KMS-11 (cell line): ENCODE measurements around the gene DNAJB2.

ENCODE experiments used
- H2AFZ ChIP-seq: fragments of 200-600 bp; sonication (generic); 2 replicates; pipeline ENCODE4 v1.6.1; 2016; ENCODE audit warnings: antibody characterized with exemption, mixed run types, low read depth
- H3K27ac ChIP-seq: fragments of 200-600 bp; sonication (generic); 2 replicates; pipeline ENCODE4 v1.6.1; 2016; ENCODE audit warnings: mild to moderate bottlenecking, mixed run types
- H3K27me3 ChIP-seq: fragments of 200-600 bp; sonication (generic); 2 replicates; pipeline ENCODE4 v1.6.1; 2017; ENCODE audit warnings: mild to moderate bottlenecking, low read depth, mixed run types, moderate library complexity; ENCODE audit not compliant: insufficient read depth
- H3K36me3 ChIP-seq: fragments of 200-600 bp; sonication (generic); 2 replicates; pipeline ENCODE4 v1.6.1; 2017; ENCODE audit warnings: mild to moderate bottlenecking, mixed run types; ENCODE audit not compliant: insufficient read depth
- H3K4me1 ChIP-seq: fragments of 200-600 bp; sonication (generic); 2 replicates; pipeline ENCODE4 v1.6.1; 2016; ENCODE audit warnings: mild to moderate bottlenecking, low read depth, mixed run types; ENCODE audit not compliant: poor library complexity, severe bottlenecking
- H3K4me2 ChIP-seq: fragments of 200-600 bp; sonication (generic); 2 replicates; pipeline ENCODE4 v1.7.0; 2016; ENCODE audit warnings: mild to moderate bottlenecking, mixed run types
- H3K4me3 ChIP-seq: fragments of 200-600 bp; sonication (generic); IDR thresholded peaks from 2 replicates; pipeline ENCODE4 v1.6.1; 2017; ENCODE audit warnings: low read depth, low read length, mixed read lengths; ENCODE audit not compliant: insufficient read depth
- H3K79me2 ChIP-seq: fragments of 200-600 bp; sonication (generic); 2 replicates; pipeline ENCODE4 v1.6.1; 2016; ENCODE audit warnings: low read depth, mixed run types; ENCODE audit not compliant: insufficient read depth
- H3K9ac ChIP-seq: fragments of 200-600 bp; sonication (generic); 2 replicates; pipeline ENCODE4 v1.6.1; 2016; ENCODE audit warnings: mild to moderate bottlenecking, mixed run types
- H4K20me1 ChIP-seq: fragments of 200-600 bp; sonication (generic); 2 replicates; pipeline ENCODE4 v1.6.1; 2016; ENCODE audit warnings: mild to moderate bottlenecking, mixed run types; ENCODE audit not compliant: insufficient read depth
- TF ChIP-seq, protein P1 (sequence below): fragments of 200-600 bp; sonication (generic); conservative IDR thresholded peaks from 2 replicates; pipeline ENCODE4 v1.6.1; 2017; ENCODE audit warnings: low read depth, mild to moderate bottlenecking, antibody characterized with exemption, low read length, moderate library complexity, mixed read lengths

DNAJB2 gene

DNA sequence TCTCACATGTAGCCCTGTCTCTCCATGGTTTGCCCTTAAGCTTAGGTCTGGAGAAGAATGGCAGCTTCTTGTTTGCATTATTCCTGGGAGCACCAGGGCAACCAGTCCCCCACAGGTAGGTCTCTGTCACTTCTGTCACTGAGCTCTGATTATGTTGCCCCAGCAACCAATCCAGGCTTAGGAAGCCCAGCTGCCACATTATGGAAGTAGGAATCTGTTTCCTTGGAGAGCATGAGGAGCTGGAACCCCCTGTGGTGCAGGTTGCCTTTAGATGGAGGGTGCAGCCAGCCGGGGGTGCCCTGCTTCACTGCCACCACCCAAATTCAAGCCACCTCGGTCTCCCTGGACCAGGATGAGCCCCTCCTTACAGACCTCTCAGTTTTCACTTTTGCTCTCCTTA lies 48.6 kb downstream of the DNAJB2 start:
- H3K27ac ChIP-seq, result no peak overlapping the region
- no peaks in the 10 kb centered on the region for H4K20me1 ChIP-seq
- H3K27me3 ChIP-seq, result no peaks in the 10 kb centered on the region
- H3K36me3 ChIP-seq, result no peaks in the 10 kb centered on the region
- no peaks in the 10 kb centered on the region for H3K79me2 ChIP-seq
- no peak overlapping the region for H3K4me2 ChIP-seq
- no peak overlapping the region for H3K4me3 ChIP-seq
- no peaks in the 10 kb centered on the region for H3K4me1 ChIP-seq
- H2AFZ ChIP-seq, result no peak overlapping the region
- H3K9ac ChIP-seq, result no peak overlapping the region
- TF ChIP-seq, protein P1, sequence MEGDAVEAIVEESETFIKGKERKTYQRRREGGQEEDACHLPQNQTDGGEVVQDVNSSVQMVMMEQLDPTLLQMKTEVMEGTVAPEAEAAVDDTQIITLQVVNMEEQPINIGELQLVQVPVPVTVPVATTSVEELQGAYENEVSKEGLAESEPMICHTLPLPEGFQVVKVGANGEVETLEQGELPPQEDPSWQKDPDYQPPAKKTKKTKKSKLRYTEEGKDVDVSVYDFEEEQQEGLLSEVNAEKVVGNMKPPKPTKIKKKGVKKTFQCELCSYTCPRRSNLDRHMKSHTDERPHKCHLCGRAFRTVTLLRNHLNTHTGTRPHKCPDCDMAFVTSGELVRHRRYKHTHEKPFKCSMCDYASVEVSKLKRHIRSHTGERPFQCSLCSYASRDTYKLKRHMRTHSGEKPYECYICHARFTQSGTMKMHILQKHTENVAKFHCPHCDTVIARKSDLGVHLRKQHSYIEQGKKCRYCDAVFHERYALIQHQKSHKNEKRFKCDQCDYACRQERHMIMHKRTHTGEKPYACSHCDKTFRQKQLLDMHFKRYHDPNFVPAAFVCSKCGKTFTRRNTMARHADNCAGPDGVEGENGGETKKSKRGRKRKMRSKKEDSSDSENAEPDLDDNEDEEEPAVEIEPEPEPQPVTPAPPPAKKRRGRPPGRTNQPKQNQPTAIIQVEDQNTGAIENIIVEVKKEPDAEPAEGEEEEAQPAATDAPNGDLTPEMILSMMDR, result no peak

DNA sequence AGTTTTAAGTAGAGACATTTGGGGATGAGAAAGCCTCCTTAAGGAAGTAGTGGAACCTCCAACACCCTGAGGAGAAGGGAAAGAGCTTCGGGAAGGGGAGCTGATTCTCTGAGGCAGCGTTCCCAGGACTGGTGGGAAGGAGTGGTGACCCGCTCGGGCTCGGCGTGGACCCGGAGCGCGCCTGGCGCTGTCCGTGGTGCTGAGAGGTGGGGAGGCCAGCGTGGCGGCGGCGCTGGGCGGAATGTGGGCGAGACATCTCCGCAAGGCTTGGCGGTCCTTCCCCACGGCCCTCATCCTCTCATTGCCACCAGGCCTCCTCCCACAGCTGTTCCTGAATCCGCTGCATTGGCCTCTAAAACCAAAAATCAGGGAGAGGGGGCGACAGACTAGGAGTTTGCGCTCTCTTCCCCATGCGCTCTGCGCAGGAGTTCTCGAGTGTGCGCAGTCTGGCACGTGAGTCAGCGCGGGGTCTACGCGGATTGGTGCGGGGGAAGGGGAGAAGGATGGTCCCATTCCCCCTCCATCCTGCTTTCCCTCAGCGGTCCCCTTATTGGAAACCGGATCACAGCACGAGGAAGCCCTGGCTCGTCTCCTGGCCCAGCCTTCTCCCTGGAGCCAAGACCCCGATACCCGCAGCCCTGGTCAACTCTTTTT lies 52.5 kb downstream of the DNAJB2 start:
- TF ChIP-seq, protein P1, result no peak
- Histone ChIP-seq H3K4me2 (no peak overlapping the region), H3K4me3 (no peak overlapping the region), H4K20me1 (no peaks in the 10 kb centered on the region), H3K27me3 (no peaks in the 10 kb centered on the region), H3K79me2 (no peaks in the 10 kb centered on the region), H3K4me1 (no peaks in the 10 kb centered on the region), H2AFZ (no peak overlapping the region), H3K36me3 (no peaks in the 10 kb centered on the region), H3K27ac (no peak overlapping the region), H3K9ac (no peak overlapping the region)

DNA sequence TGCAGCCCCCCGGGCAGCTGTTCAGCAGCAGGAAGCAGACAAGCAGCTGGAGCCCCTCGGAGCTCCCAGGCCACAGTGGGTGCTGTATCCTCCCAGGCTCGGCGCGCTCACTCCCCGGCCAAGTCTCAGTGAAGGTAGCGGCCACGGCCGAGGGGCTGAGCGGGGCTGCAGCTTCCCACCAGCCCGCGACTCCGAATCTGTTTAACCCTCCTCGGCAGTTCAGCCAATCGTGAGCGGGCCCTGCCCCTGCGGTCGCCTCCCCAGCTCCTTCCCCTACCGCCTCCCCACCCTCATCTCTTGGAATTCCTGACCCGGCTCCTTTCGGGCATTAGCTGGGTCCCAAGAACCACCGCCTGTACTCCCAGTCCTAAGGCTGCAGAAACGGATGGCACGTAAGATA lies 53.4 kb downstream of the DNAJB2 start, which contains the start of gene RESP18:
RESP18 (minus strand) TSS at position 203 of the 400 bp plus-strand sequence.
- Histone ChIP-seq H3K4me2 (no peak within 1 kb of the TSS), H3K4me3 (no peak within 1 kb of the TSS), H3K9ac (no peak within 1 kb of the TSS), H3K27ac (no peak within 1 kb of the TSS), H3K27me3 (no peaks in the 10 kb centered on the region), H3K4me1 (no peaks in the 10 kb centered on the region), H2AFZ (no peak within 1 kb of the TSS), H3K79me2 (no peaks in the 10 kb centered on the region), H3K36me3 (no peaks in the 10 kb centered on the region), H4K20me1 (no peaks in the 10 kb centered on the region)
- TF ChIP-seq, protein P1, result no peak

DNA sequence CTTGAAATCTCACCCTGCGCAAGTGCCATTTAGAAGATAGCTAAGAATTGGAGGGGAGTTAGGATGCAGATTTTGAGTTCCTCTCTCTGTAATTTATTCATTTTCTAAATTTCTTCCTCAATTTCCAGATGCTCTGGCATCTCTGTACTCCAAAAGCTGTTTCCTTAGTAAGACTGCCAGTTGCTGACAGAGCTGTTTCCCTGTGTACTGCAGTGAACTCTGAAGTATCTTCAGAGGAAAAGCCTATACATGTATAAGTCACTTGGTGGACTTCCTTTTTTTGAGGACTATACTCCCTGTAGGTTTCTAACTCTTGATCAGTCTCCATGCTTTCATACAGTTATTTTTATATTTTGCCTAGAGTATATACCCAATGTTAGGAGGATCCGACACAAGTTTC lies 54.9 kb downstream of the DNAJB2 start:
- Histone ChIP-seq H4K20me1 (no peaks in the 10 kb centered on the region), H3K36me3 (no peaks in the 10 kb centered on the region), H3K9ac (no peak overlapping the region), H3K4me1 (no peaks in the 10 kb centered on the region), H3K79me2 (no peaks in the 10 kb centered on the region), H3K27ac (no peak overlapping the region), H3K4me3 (no peak overlapping the region), H3K4me2 (no peak overlapping the region), H2AFZ (no peak overlapping the region), H3K27me3 (no peaks in the 10 kb centered on the region)
- TF ChIP-seq, protein P1, result no peak
